ENCODE measurements around the gene SAP30BP.
"Not testable (repeated sequence)": the region's sequence is repeated elsewhere in the genome, so short reads cannot be mapped to it uniquely, and the experiment has no call there.

Gene SAP30BP

GRCh38 chr17:75634376-75634740, 32.8 kb upstream of the SAP30BP start:
- peak; percentile 45 for DNase-seq

DNA sequence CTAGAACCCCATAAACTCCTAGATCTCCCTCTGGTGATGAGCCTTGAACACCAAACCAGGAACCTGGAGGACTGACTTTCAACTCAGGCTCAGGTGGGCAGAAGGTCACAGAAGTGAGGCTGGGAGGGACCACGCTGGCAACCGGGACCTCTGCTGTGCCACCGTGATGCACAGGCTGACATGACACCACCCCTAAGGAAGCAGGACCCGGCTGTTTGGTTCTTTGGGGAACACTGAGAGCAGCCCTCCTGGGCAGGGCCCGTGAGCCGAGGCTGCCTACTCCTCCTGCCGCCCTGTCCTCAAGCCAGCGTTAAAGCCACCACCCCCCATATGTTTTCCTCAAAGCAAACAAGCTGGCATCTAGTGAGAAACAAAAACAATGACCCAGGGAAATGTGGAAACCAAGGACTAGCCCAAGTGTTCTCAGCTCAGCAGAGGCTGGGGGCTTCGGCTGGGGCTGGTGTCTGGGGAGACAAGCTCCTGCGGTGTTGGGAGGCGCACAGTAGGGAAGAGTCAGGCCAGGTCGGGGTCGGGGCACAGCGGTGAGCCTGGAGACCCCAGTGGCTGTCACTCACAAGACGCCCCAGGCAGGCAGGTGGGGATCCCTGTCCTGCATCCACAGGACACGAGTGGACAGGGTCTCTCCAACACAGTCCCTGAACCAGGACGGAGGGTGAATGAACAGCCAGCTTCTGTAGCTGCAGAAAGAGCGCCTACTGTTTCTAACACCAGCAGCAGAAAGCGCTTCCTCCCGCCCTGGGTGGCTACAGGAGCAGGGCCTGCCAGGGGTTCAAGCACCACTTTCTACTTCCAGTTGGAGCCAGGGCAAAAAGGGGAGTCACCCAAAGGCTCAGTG, 32.2 kb upstream of the SAP30BP start:
- no peak for DNase-seq

DNA sequence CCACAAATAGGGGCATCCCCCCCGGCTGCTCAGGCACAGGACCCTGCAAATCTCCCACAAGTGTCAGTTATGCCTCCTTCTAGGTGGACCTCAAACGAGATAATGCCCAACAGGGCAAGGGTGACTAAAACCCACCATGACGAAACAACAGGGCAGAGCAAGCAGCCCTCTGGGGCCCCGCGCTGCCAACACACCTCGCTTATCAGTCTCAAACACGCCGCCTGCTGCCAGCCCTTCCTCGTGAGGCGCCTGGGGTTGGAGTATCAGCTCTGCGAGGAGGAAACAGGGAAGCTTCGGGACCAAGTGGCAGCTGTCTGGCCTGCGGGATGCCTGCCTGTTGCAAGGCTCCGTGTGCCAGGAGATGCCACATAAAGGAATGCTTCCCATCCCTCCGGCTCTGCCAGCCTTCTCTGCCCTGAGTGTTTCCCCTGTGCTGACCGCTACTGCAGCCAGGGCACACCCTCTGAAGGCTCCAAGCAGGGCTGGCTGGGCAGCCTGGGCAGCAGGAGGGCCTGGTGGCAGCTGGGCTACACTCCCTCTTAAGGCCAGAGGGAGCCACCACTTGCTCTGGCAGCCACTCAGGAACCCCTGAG, 31.4 kb upstream of the SAP30BP start:
- DNase-seq: no peak

- no peak for DNase-seq
Observed at GRCh38 chr17:75636381-75637142, 30.6 kb upstream of the SAP30BP start.

GRCh38 chr17:75637143-75637538, 30.0 kb upstream of the SAP30BP start:
- no peak for DNase-seq

DNA sequence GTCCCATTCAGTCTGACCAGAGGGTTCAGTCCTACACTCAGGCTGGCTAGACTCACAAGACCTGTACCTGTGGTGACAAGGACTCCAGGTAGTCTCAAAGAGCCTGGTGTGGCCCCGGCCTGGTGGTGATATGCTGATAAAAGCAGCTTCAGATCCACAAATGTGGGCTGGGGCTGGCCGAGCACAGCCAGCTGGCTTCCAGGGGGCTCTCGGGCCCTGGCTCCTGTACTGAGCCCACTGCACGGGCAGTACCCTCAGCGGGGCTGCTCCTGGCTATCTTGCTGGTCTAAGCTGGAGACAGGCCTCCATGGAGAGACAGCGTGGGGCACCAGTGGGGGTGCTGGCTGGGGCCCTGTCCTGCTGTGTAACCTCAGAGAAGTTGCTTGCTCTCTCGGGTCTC, 29.6 kb upstream of the SAP30BP start:
- no peak for DNase-seq

- DNase-seq: not testable (repeated sequence)
Observed at GRCh38 chr17:75638039-75638438, 29.1 kb upstream of the SAP30BP start.

DNA sequence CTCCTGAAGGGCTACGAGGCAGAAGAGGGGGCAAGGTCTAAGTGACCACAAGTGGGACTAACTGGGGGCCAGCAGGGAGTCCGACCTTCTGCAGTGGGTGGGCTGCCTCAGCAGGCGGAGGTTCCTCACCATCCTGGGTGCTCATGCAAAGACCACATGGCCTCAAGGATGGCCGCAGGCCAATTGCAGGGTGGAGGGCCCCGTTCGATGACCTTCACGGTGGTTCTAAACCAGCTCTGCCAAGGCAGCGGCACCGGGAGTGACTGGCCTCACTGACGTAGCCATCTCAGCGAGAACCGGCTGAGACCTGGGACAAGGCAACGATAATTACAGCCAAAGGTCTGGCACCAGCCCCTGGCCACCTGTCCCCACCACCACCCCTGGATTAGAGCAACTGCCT, 28.2 kb upstream of the SAP30BP start:
- DNase-seq: no peak

GRCh38 chr17:75639327-75639726, 27.8 kb upstream of the SAP30BP start:
- no peak for DNase-seq

- DNase-seq: no peak
Observed at GRCh38 chr17:75639771-75640555, 27.2 kb upstream of the SAP30BP start.

- DNase-seq: no peak
Observed at GRCh38 chr17:75640556-75641119, 26.5 kb upstream of the SAP30BP start.

DNA sequence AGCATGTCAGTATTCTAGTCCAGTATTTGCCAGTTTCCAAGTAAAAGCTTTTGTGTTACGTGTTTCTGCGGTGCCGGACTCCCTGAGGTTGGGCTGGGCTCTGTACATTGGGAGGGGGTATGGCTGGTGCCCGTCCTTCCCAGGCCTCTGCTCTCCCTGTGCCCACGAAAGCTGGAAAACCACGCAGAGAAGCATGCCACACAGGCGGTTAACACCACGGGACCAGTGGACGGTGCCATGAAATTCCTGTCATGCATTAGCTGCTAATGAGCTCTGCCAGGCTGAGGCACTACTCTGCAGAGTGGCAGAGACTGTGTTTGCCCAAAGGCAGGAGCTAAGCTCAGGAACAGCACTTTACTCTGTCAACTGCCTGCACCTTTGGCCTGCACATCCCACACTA, 25.8 kb upstream of the SAP30BP start:
- no peak for DNase-seq

GRCh38 chr17:75642182-75642783, 24.9 kb upstream of the SAP30BP start:
- no peak for DNase-seq

GRCh38 chr17:75642784-75643642, 24.1 kb upstream of the SAP30BP start:
- no peak for DNase-seq

GRCh38 chr17:75643643-75644017, 23.5 kb upstream of the SAP30BP start:
- no peak for DNase-seq

- DNase-seq: no peak
Observed at GRCh38 chr17:75645501-75645888, 21.6 kb upstream of the SAP30BP start.

GRCh38 chr17:75645889-75646637, 21.1 kb upstream of the SAP30BP start:
- no peak for DNase-seq

GRCh38 chr17:75646638-75646992, 20.5 kb upstream of the SAP30BP start:
- no peak for DNase-seq

- DNase-seq: no peak
Observed at GRCh38 chr17:75647061-75647460, 20.1 kb upstream of the SAP30BP start.

GRCh38 chr17:75647921-75648320, 19.2 kb upstream of the SAP30BP start:
- DNase-seq: no peak

DNA sequence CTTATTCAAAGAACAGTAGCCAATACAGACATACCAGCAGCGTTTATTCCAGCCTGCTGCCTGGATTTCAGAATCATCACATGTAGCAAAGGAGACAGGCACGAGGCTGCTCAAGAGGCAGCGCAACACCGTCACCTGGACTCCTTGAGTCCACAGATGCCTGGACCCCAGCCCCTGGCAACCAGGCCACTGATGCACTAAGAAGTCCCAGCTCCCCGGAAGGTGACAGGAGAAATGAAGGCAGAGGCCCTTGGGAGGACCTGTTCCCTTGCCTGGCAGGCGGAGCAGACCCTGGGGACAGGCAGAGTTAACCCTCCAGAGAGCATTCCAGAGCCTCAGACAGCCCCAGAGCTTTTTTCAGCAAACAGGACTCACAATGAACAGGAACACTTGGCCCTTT, 17.5 kb upstream of the SAP30BP start:
- no peak for DNase-seq

Data from NCI-H82 (cell line).